RPMI8226 (cell line): ENCODE data around the gene VARS1.

Experiments
- DNase-seq: peaks from one replicate; pipeline ENCODE4 v3.0.0-alpha.2; 2015

Gene VARS1

GRCh38 chr6:31768363-31769257, 26.9 kb downstream of the VARS1 start:
- DNase-seq = no peak

GRCh38 chr6:31767096-31767645, 28.4 kb downstream of the VARS1 start:
- no peak for DNase-seq

DNA sequence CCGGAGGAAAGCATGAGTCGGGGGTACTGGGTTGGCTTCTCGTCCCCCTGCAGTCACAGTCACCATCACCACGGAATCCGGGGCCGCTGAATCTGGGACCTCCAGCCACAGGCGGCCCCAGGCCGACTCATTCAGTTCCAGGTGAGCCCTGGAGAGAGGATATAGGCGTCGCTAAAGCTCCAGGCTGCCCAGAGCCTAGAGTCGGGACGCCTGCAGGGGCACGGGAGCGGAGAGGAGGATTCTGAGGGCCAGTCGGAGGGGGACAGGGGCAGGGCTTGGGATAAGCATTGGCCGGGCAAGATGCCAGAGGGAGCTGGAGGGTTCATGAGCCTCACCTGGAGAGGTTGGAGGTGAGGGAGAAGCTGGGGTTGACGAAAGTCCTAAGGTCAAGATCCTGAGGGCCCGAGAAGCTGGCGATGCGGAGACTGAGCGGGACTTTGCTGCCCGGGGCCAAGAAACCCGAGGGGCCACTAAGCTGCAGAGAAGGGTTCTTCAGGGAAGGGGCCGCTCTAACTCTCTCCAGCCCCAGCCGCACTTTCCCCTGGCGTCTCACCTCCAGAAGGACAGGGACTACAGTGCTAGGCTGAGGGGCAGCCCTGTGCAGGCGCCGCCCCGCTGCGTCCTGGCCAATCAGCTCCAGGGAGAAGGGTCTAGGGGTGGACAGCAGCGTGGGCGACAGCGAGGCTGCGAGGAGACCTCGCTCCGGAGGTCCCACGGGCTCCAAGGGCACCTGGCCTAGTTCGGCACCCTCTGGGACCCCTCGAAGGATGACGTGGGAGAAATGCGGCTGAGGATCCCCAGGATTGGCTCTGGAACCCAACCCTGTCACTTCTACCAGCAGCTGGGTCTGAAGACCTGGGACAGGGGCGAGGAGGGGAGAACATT, 29.4 kb downstream of the VARS1 start:
- no peak for DNase-seq

DNA sequence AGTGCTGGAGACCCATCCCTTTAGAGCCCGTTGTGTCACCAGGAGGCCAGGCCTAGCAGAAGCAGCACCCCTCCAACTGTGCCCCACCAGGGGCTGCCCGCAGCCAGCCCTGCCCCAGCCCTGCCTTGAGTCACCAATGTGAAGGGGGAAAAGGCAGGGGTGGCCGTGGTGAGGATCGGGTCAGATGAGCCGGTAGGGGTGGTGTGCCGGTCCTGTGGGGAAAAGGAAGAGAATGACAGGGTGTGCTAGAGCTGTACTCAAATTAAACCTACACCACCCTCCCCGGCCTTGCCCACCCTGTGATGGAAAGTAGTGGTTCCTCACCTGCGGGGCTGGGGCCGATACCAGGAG, 30.0 kb downstream of the VARS1 start:
- DNase-seq = no peak

GRCh38 chr6:31764198-31764597, 31.4 kb downstream of the VARS1 start:
- DNase-seq = no peak

DNA sequence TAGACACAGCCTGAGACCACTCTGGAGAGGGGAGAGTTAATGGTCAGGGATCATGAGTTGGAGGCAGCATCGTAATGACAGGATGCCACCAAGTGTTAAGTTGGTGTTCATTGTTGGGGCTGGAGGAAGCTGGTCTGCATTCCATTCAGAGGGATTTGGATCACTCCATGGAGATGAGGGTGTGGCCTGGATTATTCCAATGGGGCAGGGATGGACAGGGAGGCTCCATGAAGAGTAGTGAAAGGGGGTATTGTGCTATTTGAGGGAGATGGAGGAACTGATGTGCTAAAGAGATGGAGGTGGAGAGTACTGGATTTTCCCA, 32.0 kb downstream of the VARS1 start:
- no peak for DNase-seq

DNA sequence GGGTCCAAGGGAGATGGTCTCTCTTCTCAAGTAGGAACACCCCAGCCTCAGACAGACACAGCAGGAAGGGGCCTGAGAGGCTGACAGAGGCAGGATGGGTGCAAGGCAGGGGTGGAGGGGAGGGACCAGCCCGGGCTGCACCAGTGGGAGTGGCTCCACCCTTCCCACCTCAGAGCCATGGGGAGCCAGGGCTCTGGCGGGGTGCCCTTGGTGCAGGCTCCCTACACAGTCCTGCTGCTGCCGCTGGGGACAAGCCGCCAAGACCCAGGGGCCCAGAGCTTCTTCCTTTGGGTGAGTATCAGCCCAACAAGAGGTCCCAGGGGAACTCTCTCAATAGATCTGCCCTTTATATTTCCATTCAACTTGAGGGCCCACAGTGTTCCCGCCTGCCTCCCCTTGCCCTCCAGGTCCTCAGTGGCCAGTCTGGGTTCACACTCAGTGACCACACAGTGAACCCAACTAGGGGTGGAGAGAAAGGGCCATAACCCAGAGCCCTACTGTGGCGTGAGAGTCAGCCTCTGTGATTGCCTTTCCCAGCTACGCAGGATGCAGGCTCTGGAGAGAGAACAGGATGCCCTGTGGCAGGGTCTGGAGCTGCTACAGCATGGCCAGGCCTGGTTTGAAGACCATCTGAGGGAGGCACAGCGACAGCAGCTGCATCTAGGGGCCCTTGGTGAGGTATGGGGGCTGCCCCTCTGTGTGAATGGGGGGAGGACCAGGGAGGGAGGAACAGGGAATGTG, 32.5 kb downstream of the VARS1 start:
- DNase-seq = no peak

DNA sequence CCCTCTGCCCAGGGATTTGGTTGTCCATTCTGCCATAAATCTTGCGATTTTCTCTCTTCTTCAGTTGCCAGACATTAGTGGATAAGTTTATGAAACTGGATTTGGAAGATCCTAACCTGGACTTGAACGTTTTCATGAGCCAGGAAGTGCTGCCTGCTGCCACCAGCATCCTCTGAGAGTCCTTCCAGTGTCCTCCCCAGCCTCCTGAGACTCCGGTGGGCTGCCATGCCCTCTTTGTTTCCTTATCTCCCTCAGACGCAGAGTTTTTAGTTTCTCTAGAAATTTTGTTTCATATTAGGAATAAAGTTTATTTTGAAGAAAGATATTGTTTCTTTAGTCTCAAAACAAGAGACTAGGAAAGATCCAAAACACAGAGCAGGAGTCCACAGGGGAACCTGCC, 33.2 kb downstream of the VARS1 start, which contains the start of gene SAPCD1:
TSS of gene SAPCD1 (plus strand) at position 301 of the 400 bp plus-strand sequence. CDS start 399 bp downstream, outside the sequence.
- no peak for DNase-seq

DNA sequence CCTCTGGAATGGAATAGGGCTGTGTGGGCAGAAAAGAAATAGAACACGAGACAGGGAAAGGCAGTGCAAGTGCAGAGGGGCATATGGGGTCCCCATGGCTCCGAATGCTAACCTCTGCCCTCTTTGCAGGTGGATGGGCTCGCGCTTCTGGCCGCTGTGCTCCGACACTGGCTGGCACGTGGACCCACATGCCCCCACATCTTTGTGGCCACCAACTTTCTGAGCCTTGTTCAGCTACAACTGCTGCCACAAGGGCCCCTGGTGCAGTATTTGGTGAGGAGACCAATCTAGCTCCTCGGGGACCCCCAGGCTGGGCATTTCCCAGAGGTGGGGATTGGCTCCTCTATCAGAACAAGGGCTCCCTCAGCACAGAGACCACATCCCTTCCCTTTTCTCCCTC, 34.2 kb downstream of the VARS1 start:
- DNase-seq = no peak

- DNase-seq = no peak
Measured at GRCh38 chr6:31760790-31761189, 34.8 kb downstream of the VARS1 start.

- no peak for DNase-seq
Measured at GRCh38 chr6:31758281-31758680, 37.3 kb downstream of the VARS1 start.

DNA sequence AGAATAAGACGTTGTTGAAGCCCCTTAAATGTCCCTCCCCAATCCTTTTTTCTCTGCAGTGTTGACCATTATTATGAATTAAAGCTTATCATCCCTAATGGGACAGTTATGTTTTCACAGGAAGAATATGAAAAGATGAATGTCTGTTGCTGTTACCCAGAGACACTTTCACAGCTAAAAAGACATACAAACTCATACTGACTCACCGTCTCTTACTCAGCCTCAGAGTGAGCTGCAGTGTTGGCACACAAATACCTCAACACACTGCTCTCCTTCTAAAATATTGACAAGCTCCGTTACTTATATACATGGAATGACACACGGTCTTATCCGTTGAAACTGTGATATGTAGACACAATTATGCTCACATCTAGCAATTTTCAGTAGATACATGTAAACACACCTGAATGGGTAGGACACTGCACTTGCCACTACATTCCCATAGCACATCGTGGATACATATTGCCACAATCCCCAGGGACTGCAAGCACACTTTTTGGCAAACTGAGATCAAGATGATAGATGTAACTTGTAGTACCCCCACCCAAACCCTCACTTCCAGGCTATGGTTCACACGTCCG, 42.7 kb downstream of the VARS1 start:
- DNase-seq = no peak

- no peak for DNase-seq
Measured at GRCh38 chr6:31750411-31751022, 45.0 kb downstream of the VARS1 start.

DNA sequence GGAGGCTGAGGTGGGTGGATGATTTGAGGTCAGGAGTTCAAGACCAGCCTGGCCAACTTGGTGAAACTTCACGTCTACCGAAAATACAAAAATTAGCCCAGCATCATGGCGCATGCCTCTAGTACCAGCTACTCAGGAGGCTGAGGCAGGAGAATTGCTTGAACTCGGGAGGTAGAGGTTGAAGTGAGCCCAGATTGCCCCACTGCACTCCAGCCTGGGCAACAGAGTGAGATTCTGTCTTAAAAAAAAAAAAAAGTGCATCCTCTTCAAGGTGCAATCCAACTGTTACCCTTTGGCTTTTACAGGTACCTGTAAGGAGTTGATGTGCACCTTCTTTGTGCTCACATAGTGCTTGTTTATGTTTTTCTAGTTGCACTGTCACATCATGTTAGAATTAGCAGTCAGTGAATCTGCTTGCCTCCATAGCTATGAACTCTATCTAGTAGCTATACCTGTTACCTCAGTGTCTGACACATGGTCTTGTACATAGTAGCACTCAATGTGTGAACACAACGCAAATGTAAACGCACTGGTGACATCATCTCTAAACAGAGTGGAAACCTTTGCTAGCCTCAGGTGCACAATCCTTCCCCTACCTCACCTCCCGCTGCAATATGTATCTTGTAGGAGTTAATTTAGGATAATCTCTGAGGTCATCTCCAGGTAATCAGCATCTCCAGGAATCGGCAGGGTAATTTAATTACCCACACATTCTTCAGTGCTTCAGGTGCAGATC, 46.1 kb downstream of the VARS1 start:
- no peak for DNase-seq
